OCI-LY3 (cell line): ENCODE data around the gene PCBP3.

ENCODE experiments used
- H2AFZ ChIP-seq: fragments of 200-600, 300-600 bp; shearing (Covaris generic); 2 replicates; pipeline ENCODE4 v1.6.0; 2014; ENCODE audit warnings: antibody characterized with exemption, low read depth, low read length
- H3K27ac ChIP-seq: fragments of 200-600, 300-600 bp; sonication (generic); 2 replicates; pipeline ENCODE4 v1.5.1; 2014; ENCODE audit warnings: mild to moderate bottlenecking, low read length, moderate library complexity, mixed read lengths
- H3K27me3 ChIP-seq: fragments of 200-600, 300-600 bp; sonication (generic); 2 replicates; pipeline ENCODE4 v1.6.1; 2014; ENCODE audit warnings: low read depth, low read length, mixed read lengths
- H3K36me3 ChIP-seq: fragments of 200-600, 300-600 bp; sonication (generic); replicated peaks from 2 replicates; pipeline ENCODE3; 2014; ENCODE audit warnings: low read depth, low read length, mixed read lengths
- H3K4me1 ChIP-seq: fragments of 300-600, 200-600 bp; sonication (generic); 2 replicates; pipeline ENCODE4 v1.6.1; 2014; ENCODE audit warnings: low read length, mixed read lengths
- H3K4me2 ChIP-seq: fragments of 200-600, 300-600 bp; sonication (generic); 2 replicates; pipeline ENCODE4 v1.6.1; 2014; ENCODE audit warnings: low read length, mixed read lengths
- H3K4me3 ChIP-seq: fragments of 300-600, 200-600 bp; sonication (generic); 2 replicates; pipeline ENCODE4 v1.5.1; 2014; ENCODE audit warnings: antibody characterized with exemption, mild to moderate bottlenecking, low read length, moderate library complexity
- H3K79me2 ChIP-seq: fragments of 300-600, 200-600 bp; shearing (Covaris generic); 2 replicates; pipeline ENCODE4 v1.6.1; 2014; ENCODE audit warnings: mild to moderate bottlenecking, low read length, mixed read lengths
- H3K9ac ChIP-seq: fragments of 300-600, 200-600 bp; shearing (Covaris generic); 2 replicates; pipeline ENCODE4 v1.6.0; 2014; ENCODE audit warnings: mild to moderate bottlenecking, low read length, moderate library complexity
- H3K9me3 ChIP-seq: fragments of 200-600, 300-600 bp; shearing (Covaris generic); 2 replicates; pipeline ENCODE4 v1.6.1; 2014; ENCODE audit warnings: low read length, mixed read lengths; ENCODE audit not compliant: insufficient read depth
- H4K20me1 ChIP-seq: fragments of 200-600, 300-600 bp; sonication (generic); 2 replicates; pipeline ENCODE4 v1.6.1; 2016; ENCODE audit warnings: low read length, mixed read lengths; ENCODE audit not compliant: insufficient read depth
- CTCF ChIP-seq: fragments of 200-600, 300-600 bp; sonication (generic); IDR thresholded peaks from 2 replicates; pipeline ENCODE4 v1.5.1; 2014; ENCODE audit warnings: antibody characterized with exemption, low read length, low read depth
- EZH2phosphoT487 ChIP-seq: fragments of 200-600 bp; shearing (Covaris generic); IDR thresholded peaks from 2 replicates; pipeline ENCODE4 v1.6.1; 2018; ENCODE audit warnings: antibody characterized with exemption, mixed run types, low read depth

PCBP3 gene

GRCh38 chr21:45772180-45772579, 128.7 kb downstream of the PCBP3 start:
- no peaks in the 10 kb centered on the region for H3K4me1 ChIP-seq
- H3K9me3 ChIP-seq: 0 out of 2 replicates have a peak, but pooled peaks cover 3% of the 10 kb centered on the region
- no peaks in the 10 kb centered on the region for H3K36me3 ChIP-seq
- no peaks in the 10 kb centered on the region for H3K79me2 ChIP-seq
- no peak overlapping the region for H3K9ac ChIP-seq
- no peaks in the 10 kb centered on the region for H3K27me3 ChIP-seq
- TF ChIP-seq CTCF (no peak), EZH2phosphoT487 (no peak)
- no peak overlapping the region for H3K4me3 ChIP-seq
- H4K20me1 ChIP-seq: no peaks in the 10 kb centered on the region
- no peak overlapping the region for H3K27ac ChIP-seq
- no peak overlapping the region for H2AFZ ChIP-seq
- H3K4me2 ChIP-seq: no peak overlapping the region

- H2AFZ ChIP-seq: no peak overlapping the region
- H3K9ac ChIP-seq: no peak overlapping the region
- H3K27me3 ChIP-seq: no peaks in the 10 kb centered on the region
- no peak overlapping the region for H3K27ac ChIP-seq
- H3K4me1 ChIP-seq: no peaks in the 10 kb centered on the region
- no peak overlapping the region for H3K4me3 ChIP-seq
- no peaks in the 10 kb centered on the region for H3K36me3 ChIP-seq
- H3K79me2 ChIP-seq: no peaks in the 10 kb centered on the region
- H3K9me3 ChIP-seq: 0 out of 2 replicates have a peak, but pooled peaks cover 3% of the 10 kb centered on the region
- TF ChIP-seq EZH2phosphoT487 (no peak), CTCF (no peak)
- H4K20me1 ChIP-seq: no peaks in the 10 kb centered on the region
- H3K4me2 ChIP-seq: no peak overlapping the region
These were observed 130.8 kb downstream of the PCBP3 start for GRCh38 chr21:45774291-45774690.

- H3K27me3 ChIP-seq: no peaks in the 10 kb centered on the region
- no peaks in the 10 kb centered on the region for H4K20me1 ChIP-seq
- TF ChIP-seq CTCF (no peak), EZH2phosphoT487 (no peak)
- 0 out of 2 replicates have a peak, but pooled peaks cover 3% of the 10 kb centered on the region for H3K9me3 ChIP-seq
- no peaks in the 10 kb centered on the region for H3K36me3 ChIP-seq
- no peaks in the 10 kb centered on the region for H3K79me2 ChIP-seq
- no peak overlapping the region for H3K27ac ChIP-seq
- no peak overlapping the region for H2AFZ ChIP-seq
- no peak overlapping the region for H3K9ac ChIP-seq
- H3K4me1 ChIP-seq: no peaks in the 10 kb centered on the region
- no peak overlapping the region for H3K4me2 ChIP-seq
- H3K4me3 ChIP-seq: no peak overlapping the region
These were observed 133.4 kb downstream of the PCBP3 start for GRCh38 chr21:45776971-45777370.

- no peaks in the 10 kb centered on the region for H4K20me1 ChIP-seq
- H3K79me2 ChIP-seq: no peaks in the 10 kb centered on the region
- H3K4me1 ChIP-seq: no peaks in the 10 kb centered on the region
- no peaks in the 10 kb centered on the region for H3K27me3 ChIP-seq
- H3K27ac ChIP-seq: no peak overlapping the region
- no peak for TF ChIP-seq CTCF
- TF ChIP-seq EZH2phosphoT487: no peak
- H3K4me2 ChIP-seq: no peak overlapping the region
- H3K9ac ChIP-seq: no peak overlapping the region
- H3K9me3 ChIP-seq: 0 out of 2 replicates have a peak, but pooled peaks cover 3% of the 10 kb centered on the region
- H3K36me3 ChIP-seq: no peaks in the 10 kb centered on the region
- H3K4me3 ChIP-seq: no peak overlapping the region
- no peak overlapping the region for H2AFZ ChIP-seq
These were observed 135.2 kb downstream of the PCBP3 start for GRCh38 chr21:45778686-45779085.
